A549 (cell line): ENCODE measurements around the gene FBXW9. TPM values are rescaled to one million over a fixed set of nuclear protein-coding genes. Genes with fewer than 3 reads are reported as not detected.

ENCODE experiments used
- ATAC-seq, 2 experiments: fragments of 200-7000 bp in 1 of 2; fragments of >200 bp in 1 of 2; cut with Nextera tagmentation in 1 of 2; cut with Tn5 transposase in 1 of 2; 3 replicates each; pipeline versions ENCODE4 v1.8.0 to v1.9.1; 2018 to 2020; ENCODE audit warnings: mild to moderate bottlenecking in 1 of 2, moderate library complexity in 1 of 2
- CTCF ChIA-PET: fragments of 300-600 bp; sonication (Branson Sonifier 250); formaldehyde crosslinking; extraction: SDS; loops from one replicate; lab custom pipeline; 2021; ENCODE audit warnings: antibody characterized with exemption, inconsistent platforms; lab: Yijun Ruan, JAX
- POLR2A ChIA-PET: fragments of 350-600 bp; formaldehyde crosslinking; extraction: SDS; loops from one replicate; lab custom pipeline; 2021; ENCODE audit warnings: antibody characterized with exemption, inconsistent platforms; lab: Yijun Ruan, JAX
- DNase-seq, 2 experiments: peaks; one replicate each; pipeline versions ENCODE4 v3.0.0 to v3.0.0-alpha.2; 2011 to 2016; ENCODE audit warnings: low read depth in 1 of 2, low spot score in 1 of 2
- FAIRE-seq: peaks from 2 replicates; lab custom pipeline; 2011; peaks lifted over from hg19 to GRCh38; lab: Jason Lieb, UNC
- H3K27ac ChIP-seq, 2 experiments: fragments of >200 bp; sonication (Bioruptor Twin); formaldehyde crosslinking; 3 replicates each; pipeline ENCODE4 v1.5.1; 2016 to 2017
- H3K4me1 ChIP-seq: fragments of >200 bp; sonication (Bioruptor Twin); formaldehyde crosslinking; 3 replicates; pipeline ENCODE4 v1.6.1; 2016
- H3K4me2 ChIP-seq: fragments of >200 bp; sonication (Bioruptor Twin); formaldehyde crosslinking; 3 replicates; pipeline ENCODE4 v1.6.1; 2016
- H3K4me3 ChIP-seq: fragments of >200 bp; sonication (Bioruptor Twin); formaldehyde crosslinking; 3 replicates; pipeline ENCODE4 v1.5.1; 2016
- H3K9me3 ChIP-seq: fragments of >200 bp; sonication (Bioruptor Twin); formaldehyde crosslinking; 3 replicates; pipeline ENCODE4 v1.6.1; 2016
- ATOH8 ChIP-seq: fragments of 250-450 bp; sonication (Bioruptor Pico); IDR thresholded peaks from 2 replicates; pipeline ENCODE4 v1.5.0; 2020; ENCODE audit warnings: low read depth, mild to moderate bottlenecking, moderate library complexity
- CEBPB ChIP-seq, 2 experiments: fragments of >200 bp in 1 of 2; sonication (Bioruptor Twin) in 1 of 2; formaldehyde crosslinking in 1 of 2; IDR thresholded peaks; 2 replicates each; pipeline ENCODE4 v1.6.1; 2012 to 2016
- EHMT2 ChIP-seq: fragments of 200-600 bp; sonication (generic); IDR thresholded peaks from 2 replicates; pipeline ENCODE4 v1.6.1; 2016; ENCODE audit warnings: antibody characterized with exemption, low read depth, mild to moderate bottlenecking, moderate library complexity
- EP300 ChIP-seq, 2 experiments: fragments of >200 bp; sonication (Bioruptor Twin); formaldehyde crosslinking; IDR thresholded peaks; 2 replicates in 1 of 2; 3 replicates in 1 of 2; pipeline ENCODE4 v1.6.1; 2016 to 2017
- ESRRA ChIP-seq: fragments of 150-350 bp; IDR thresholded peaks from 2 replicates; pipeline ENCODE4 v1.6.1; 2014; ENCODE audit warnings: mild to moderate bottlenecking, low read length, borderline replicate concordance
- FOSB ChIP-seq: fragments of 250-450 bp; sonication (Bioruptor Pico); IDR thresholded peaks from 2 replicates; pipeline ENCODE4 v1.5.0; 2020; ENCODE audit warnings: mild to moderate bottlenecking, moderate library complexity
- FOXS1 ChIP-seq: fragments of 250-450 bp; sonication (Bioruptor Pico); IDR thresholded peaks from 2 replicates; pipeline ENCODE4 v1.5.0; 2020; ENCODE audit warnings: mild to moderate bottlenecking, moderate library complexity
- HDAC2 ChIP-seq: fragments of 200-600 bp; sonication (generic); IDR thresholded peaks from 2 replicates; pipeline ENCODE4 v1.6.1; 2016
- HOXA7 ChIP-seq: fragments of 250-450 bp; sonication (Bioruptor Pico); IDR thresholded peaks from 2 replicates; pipeline ENCODE4 v1.5.0; 2020; ENCODE audit warnings: mild to moderate bottlenecking, moderate library complexity
- HOXB13 ChIP-seq: fragments of 250-450 bp; sonication (Bioruptor Pico); IDR thresholded peaks from 2 replicates; pipeline ENCODE4 v1.5.0; 2020; ENCODE audit warnings: low read depth, mild to moderate bottlenecking, moderate library complexity
- HOXB5 ChIP-seq: fragments of 250-450 bp; sonication (Bioruptor Pico); IDR thresholded peaks from 2 replicates; pipeline ENCODE4 v1.5.0; 2020; ENCODE audit warnings: mild to moderate bottlenecking, moderate library complexity
- JUNB ChIP-seq: fragments of >200 bp; sonication (Bioruptor Twin); formaldehyde crosslinking; IDR thresholded peaks from 2 replicates; pipeline ENCODE4 v1.6.1; 2016
- KDM1A ChIP-seq: fragments of 200-600 bp; sonication (generic); IDR thresholded peaks from 2 replicates; pipeline ENCODE4 v1.6.1; 2016; ENCODE audit warnings: low read depth, mild to moderate bottlenecking
- KDM5A ChIP-seq: fragments of 200-600 bp; sonication (generic); IDR thresholded peaks from 2 replicates; pipeline ENCODE4 v1.6.1; 2016; ENCODE audit warnings: antibody characterized with exemption, mild to moderate bottlenecking
- MAZ ChIP-seq: fragments of 150-350 bp; IDR thresholded peaks from 2 replicates; pipeline ENCODE4 v1.6.1; 2014; ENCODE audit warnings: antibody characterized with exemption, low read depth, low read length, borderline replicate concordance
- NFE2L2 ChIP-seq: fragments of 150-350 bp; conservative IDR thresholded peaks from 2 replicates; pipeline ENCODE4 v1.6.1; 2014; ENCODE audit warnings: low read length
- PBX3 ChIP-seq: IDR thresholded peaks from 2 replicates; pipeline ENCODE4 v1.6.1; 2012
- TFCP2L1 ChIP-seq: fragments of 250-450 bp; sonication (Bioruptor Pico); IDR thresholded peaks from 2 replicates; pipeline ENCODE4 v1.5.0; 2021; ENCODE audit warnings: mild to moderate bottlenecking
- USF2 ChIP-seq: fragments of 450-650 bp; IDR thresholded peaks from 2 replicates; pipeline ENCODE4 v1.6.1; 2014; ENCODE audit warnings: antibody characterized with exemption
- ZC3H11A ChIP-seq: fragments of 450-650 bp; IDR thresholded peaks from 2 replicates; pipeline ENCODE4 v1.6.1; 2014; ENCODE audit warnings: antibody characterized with exemption, mild to moderate bottlenecking
- ZFP36 ChIP-seq: fragments of 450-650 bp; IDR thresholded peaks from 2 replicates; pipeline ENCODE4 v1.6.1; 2014; ENCODE audit warnings: borderline replicate concordance; ENCODE audit not compliant: partially characterized antibody
- ZSCAN20 ChIP-seq: fragments of 250-450 bp; sonication (Bioruptor Pico); IDR thresholded peaks from 2 replicates; pipeline ENCODE4 v1.8.0; 2022; ENCODE audit warnings: mild to moderate bottlenecking, moderate library complexity
- WGBS: methylation state at CpG from one replicate; pipeline ENCODE4 v1.1.6; 2017; ENCODE audit errors: missing lambda C conversion rate; 5-methylcytosine and 5-hydroxymethylcytosine counted together
- polyA plus RNA-seq, 4 experiments: library from polyadenylated mRNA; depleted of rRNA in 3 of 4; stranded (reverse); fragments of >200 nt; fragmentation: RNase III in 1 of 4; extraction: RNeasy Plus Mini Kit Qiagen cat#74134 plus additional on column Dnase treatment in 1 of 4; gene quantifications; 2 replicates in 3 of 4; 3 replicates in 1 of 4; pipeline ENCODE4 v1.2.3, GENCODE V29; 2011 to 2017

The FBXW9 gene
- polyA plus RNA-seq, 2 of the 4 experiments (the other 2 are of a cell fraction) = 5.7 to 8.0 TPM

GRCh38 chr19:12695997-12696365 is 450 bp downstream of the FBXW9 start:
- Histone ChIP-seq H3K9me3 (no peaks in the 10 kb centered on the region), H3K4me1 (peaks cover 5% of the 10 kb centered on the region; the same call in 1 of the 3 replicates)
- no peak for FAIRE-seq
- WGBS = 25% methylated on average over 1 of the region's 36 CpGs
- TF ChIP-seq TFCP2L1 (CRISPR knock-in tag) (no peak), MAZ (no peak), HOXA7 (CRISPR knock-in tag) (no peak), HOXB5 (no peak), HDAC2 (no peak), EHMT2 (no peak), JUNB (no peak), ZFP36 (no peak), KDM1A (no peak)
- TF ChIP-seq, all 56 proteins: peak for 0
- POLR2A ChIA-PET = no interaction called here
- ATAC-seq (peak; percentile 35 to 43; a peak in 5 of 6 replicates), DNase-seq (peak in 1 of 2 experiments; percentile 10)
- Histone ChIP-seq H3K4me3 (peak overlapping the region; percentile 71), H3K4me2 (peak overlapping the region; percentile 73), H3K27ac (peak overlapping the region; percentile 75 to 91)
- CTCF ChIA-PET = interaction anchor here (0.6 to 1.5 kb wide), 6 partner anchors 20 to 122 kb away, joined by 3 to 5 read pairs (median 3); no protein-coding TSS in a partner anchor

- peak overlapping the region; percentile 73 for H3K4me2 ChIP-seq
- peak overlapping the region; percentile 71 for H3K4me3 ChIP-seq
- DNase-seq = no peak
- POLR2A ChIA-PET = no interaction called here
- TF ChIP-seq MAZ (no peak), FOXS1 (no peak), NFE2L2 (no peak), PBX3 (no peak), ATOH8 (CRISPR knock-in tag) (no peak), FOSB (no peak)
- TF ChIP-seq, all 56 proteins: peak for 0
- no peak; a peak in 1 of 6 replicates for ATAC-seq
- Histone ChIP-seq H3K4me1 (peaks cover 5% of the 10 kb centered on the region; the same call in 1 of the 3 replicates), H3K9me3 (no peaks in the 10 kb centered on the region), H3K27ac (peak overlapping the region in 1 of 2 experiments; percentile 91; a peak in 5 of 6 replicates)
- no peak for FAIRE-seq
- no CpG with 5 or more reads among the region's 1 CpG for WGBS
- CTCF ChIA-PET = interaction anchor here (0.8 to 1.5 kb wide), 5 partner anchors 19 to 70 kb away, joined by 3 to 5 read pairs (median 3); no protein-coding TSS in a partner anchor
Observed at GRCh38 chr19:12695514-12695913, 917 bp downstream of the FBXW9 start.

- no CpG with 5 or more reads among the region's 2 CpGs for WGBS
- ChIA-PET CTCF (interaction anchor here (0.8 to 1.5 kb wide), 5 partner anchors 19 to 70 kb away, joined by 3 to 5 read pairs (median 3); no protein-coding TSS in a partner anchor), POLR2A (no interaction called here)
- Histone ChIP-seq H3K4me1 (peaks cover 5% of the 10 kb centered on the region; the same call in 1 of the 3 replicates), H3K27ac (no peak overlapping the region), H3K4me2 (peak overlapping the region; percentile 73), H3K4me3 (peak overlapping the region; percentile 71; the same call in 1 of the 3 replicates), H3K9me3 (no peaks in the 10 kb centered on the region)
- ATAC-seq = no peak
- TF ChIP-seq ZSCAN20 (CRISPR knock-in tag) (no peak), EP300 (IDR thresholded peaks at IDR 0.05) (no peak), ZC3H11A (no peak), HOXB13 (CRISPR knock-in tag) (no peak), USF2 (no peak), ESRRA (no peak), CEBPB (IDR thresholded peaks at IDR 0.05) (no peak), JUNB (no peak), FOSB (no peak), NFE2L2 (no peak), PBX3 (no peak), KDM5A (no peak)
- DNase-seq = no peak
- FAIRE-seq = no peak
Observed at GRCh38 chr19:12695096-12695495, 1.3 kb downstream of the FBXW9 start.
